ENCODE measurements around the gene PHKB. TPM values are rescaled to one million over a fixed set of nuclear protein-coding genes. Genes with fewer than 3 reads are reported as not detected.

The PHKB gene
- total RNA-seq, 4 donors from 2014 or later: 19.8 to 29.6 (median 25.2) TPM

GRCh38 chr16:47727131-47727530, 266.0 kb downstream of the PHKB start:
- no peak overlapping the region for H3K4me3 ChIP-seq (ENCODE audit: low read depth, poor library complexity, severe bottlenecking)
- intact Hi-C loops (cut with DNase I; ENCODE audit: low total_unique reads): no loop called here
- TF ChIP-seq POLR2A (IDR thresholded peaks at IDR 0.05): no peak
- no peak for TF ChIP-seq CTCF (IDR thresholded peaks at IDR 0.05)
- DNase-seq (ENCODE audit: low spot score in 2 of 2): no peak
- WGBS, 2 donors: 90 to 92% methylated on average over 6 of the region's 6 CpGs

GRCh38 chr16:47728205-47728604, 267.1 kb downstream of the PHKB start:
- TF ChIP-seq CTCF (IDR thresholded peaks at IDR 0.05) (no peak), POLR2A (IDR thresholded peaks at IDR 0.05) (no peak)
- intact Hi-C loops (cut with DNase I; ENCODE audit: low total_unique reads): no loop called here
- no peak overlapping the region for H3K4me3 ChIP-seq (ENCODE audit: low read depth, poor library complexity, severe bottlenecking)
- DNase-seq (ENCODE audit: low spot score in 2 of 2): no peak
- 63 to 66% methylated on average over 3 of the region's 3 CpGs for WGBS, 2 donors

- DNase-seq (ENCODE audit: low spot score in 2 of 2): no peak
- WGBS, 2 donors: 92 to 95% methylated on average over 12 of the region's 12 CpGs
- TF ChIP-seq POLR2A (IDR thresholded peaks at IDR 0.05): no peak
- TF ChIP-seq CTCF (IDR thresholded peaks at IDR 0.05): no peak
- no peak overlapping the region for H3K4me3 ChIP-seq (ENCODE audit: low read depth, poor library complexity, severe bottlenecking)
- intact Hi-C loops (cut with DNase I; ENCODE audit: low total_unique reads): no loop called here
Observed at GRCh38 chr16:47729701-47730100, 268.6 kb downstream of the PHKB start.

- no peak overlapping the region for H3K4me3 ChIP-seq (ENCODE audit: low read depth, poor library complexity, severe bottlenecking)
- no peak for TF ChIP-seq POLR2A (IDR thresholded peaks at IDR 0.05)
- TF ChIP-seq CTCF (IDR thresholded peaks at IDR 0.05): no peak
- intact Hi-C loops (cut with DNase I; ENCODE audit: low total_unique reads): no loop called here
- 70 to 77% methylated on average over 2 of the region's 2 CpGs for WGBS, 2 donors
- DNase-seq (ENCODE audit: low spot score in 2 of 2): no peak
Observed at GRCh38 chr16:47731252-47731651, 270.1 kb downstream of the PHKB start.

GRCh38 chr16:47732122-47732521, 271.0 kb downstream of the PHKB start:
- intact Hi-C loops (cut with DNase I; ENCODE audit: low total_unique reads): no loop called here
- no peak for DNase-seq (ENCODE audit: low spot score in 2 of 2)
- H3K4me3 ChIP-seq (ENCODE audit: low read depth, poor library complexity, severe bottlenecking): no peak overlapping the region
- 72 to 81% methylated on average over 3 of the region's 3 CpGs for WGBS, 2 donors
- no peak for TF ChIP-seq POLR2A (IDR thresholded peaks at IDR 0.05)
- TF ChIP-seq CTCF (IDR thresholded peaks at IDR 0.05): no peak

GRCh38 chr16:47732523-47733111, 271.5 kb downstream of the PHKB start:
- no peak for TF ChIP-seq CTCF (IDR thresholded peaks at IDR 0.05)
- no peak for TF ChIP-seq POLR2A (IDR thresholded peaks at IDR 0.05)
- no peak overlapping the region for H3K4me3 ChIP-seq (ENCODE audit: low read depth, poor library complexity, severe bottlenecking)
- WGBS, 2 donors: 44 to 47% methylated on average over 6 of the region's 6 CpGs
- DNase-seq (ENCODE audit: low spot score in 2 of 2): no peak
- intact Hi-C loops (cut with DNase I; ENCODE audit: low total_unique reads): no loop called here

Measured in lower leg skin (tissue), 4 donors.